ENCODE results near the gene PZP. TPM values are rescaled to one million over a fixed set of nuclear protein-coding genes. Genes with fewer than 3 reads are reported as not detected.
"Not testable (repeated sequence)": the region's sequence is repeated elsewhere in the genome, so short reads cannot be mapped to it uniquely, and the experiment has no call there.

PZP gene
- total and polyA plus RNA-seq, 2 donors from 2014 or later = 0.31 TPM; not detected in 1

DNA sequence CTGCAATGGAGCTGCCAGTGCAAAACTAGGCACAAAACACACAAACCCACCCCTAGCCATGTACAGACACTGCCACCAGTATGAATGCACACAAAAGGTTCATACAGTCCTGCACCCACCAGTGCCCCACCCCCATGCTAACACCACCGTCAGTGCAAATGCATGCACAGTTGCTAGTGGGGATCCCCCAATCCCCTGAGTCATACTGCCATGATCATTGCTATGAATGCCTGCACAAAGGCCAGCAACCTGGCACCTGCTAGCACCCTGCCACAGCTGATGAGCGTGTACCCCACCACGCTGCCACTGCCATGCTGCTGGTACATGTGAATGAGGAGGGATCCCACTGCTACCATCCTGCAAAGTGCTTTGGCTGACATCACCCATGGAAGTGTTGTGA, 23.9 kb downstream of the PZP start:
- FAIRE-seq (no peak), DNase-seq (no peak)
- intact Hi-C loops (cut with DNase I) = no loop called here
- Histone ChIP-seq H3K9ac (ENCODE audit: low read length in 3 of 3) (no peak overlapping the region), H3K27ac (ENCODE audit: low read depth in 2 of 2, low read length in 2 of 2) (no peak overlapping the region), H3K4me3 (ENCODE audit: low read length in 3 of 3) (no peak overlapping the region), H3K36me3 (ENCODE audit: control insufficient read depth in 2 of 3, insufficient read depth in 3 of 3, low read length in 3 of 3) (no peaks in the 10 kb centered on the region), H3K9me3 (ENCODE audit: control insufficient read depth in 2 of 3, insufficient read depth in 1 of 3, low read length in 3 of 3) (no peaks in the 10 kb centered on the region), H3K27me3 (ENCODE audit: control insufficient read depth, insufficient read depth, low read length) (no peaks in the 10 kb centered on the region), H3K4me1 (ENCODE audit: control insufficient read depth in 2 of 3, insufficient read depth in 2 of 3, low read depth in 1 of 3, low read length in 3 of 3) (peaks cover 0 to 3% (median 0%) of the 10 kb centered on the region in 3 donors)
- TF ChIP-seq CTCF (IDR thresholded peaks at IDR 0.05; ENCODE audit: borderline replicate concordance, extremely low read depth, insufficient read depth) = no peak

GRCh38 chr12:9180810-9181209, 27.4 kb downstream of the PZP start:
- H3K9me3 ChIP-seq (ENCODE audit: control insufficient read depth in 2 of 3, insufficient read depth in 1 of 3, low read length in 3 of 3) = no peaks in the 10 kb centered on the region
- no peak overlapping the region for H3K27ac ChIP-seq (ENCODE audit: low read depth in 2 of 2, low read length in 2 of 2)
- DNase-seq (no peak), FAIRE-seq (no peak)
- intact Hi-C loops (cut with DNase I) = no loop called here
- no peak overlapping the region for H3K4me3 ChIP-seq (ENCODE audit: low read length in 3 of 3)
- H3K4me1 ChIP-seq (ENCODE audit: control insufficient read depth in 2 of 3, insufficient read depth in 2 of 3, low read depth in 1 of 3, low read length in 3 of 3) = peaks cover 0 to 3% (median 0%) of the 10 kb centered on the region in 3 donors
- no peaks in the 10 kb centered on the region for H3K27me3 ChIP-seq (ENCODE audit: control insufficient read depth, insufficient read depth, low read length)
- H3K36me3 ChIP-seq (ENCODE audit: control insufficient read depth in 2 of 3, insufficient read depth in 3 of 3, low read length in 3 of 3) = no peaks in the 10 kb centered on the region
- no peak for TF ChIP-seq CTCF (IDR thresholded peaks at IDR 0.05; ENCODE audit: borderline replicate concordance, extremely low read depth, insufficient read depth)
- no peak overlapping the region for H3K9ac ChIP-seq (ENCODE audit: low read length in 3 of 3)

- H3K36me3 ChIP-seq (ENCODE audit: control insufficient read depth in 2 of 3, insufficient read depth in 3 of 3, low read length in 3 of 3) = no peaks in the 10 kb centered on the region
- FAIRE-seq (no peak), DNase-seq (no peak)
- peaks cover 0 to 3% (median 0%) of the 10 kb centered on the region in 3 donors for H3K4me1 ChIP-seq (ENCODE audit: control insufficient read depth in 2 of 3, insufficient read depth in 2 of 3, low read depth in 1 of 3, low read length in 3 of 3)
- no peaks in the 10 kb centered on the region for H3K27me3 ChIP-seq (ENCODE audit: control insufficient read depth, insufficient read depth, low read length)
- H3K4me3 ChIP-seq (ENCODE audit: low read length in 3 of 3) = no peak overlapping the region
- TF ChIP-seq CTCF (IDR thresholded peaks at IDR 0.05; ENCODE audit: borderline replicate concordance, extremely low read depth, insufficient read depth) = no peak
- no peaks in the 10 kb centered on the region for H3K9me3 ChIP-seq (ENCODE audit: control insufficient read depth in 2 of 3, insufficient read depth in 1 of 3, low read length in 3 of 3)
- no peak overlapping the region for H3K9ac ChIP-seq (ENCODE audit: low read length in 3 of 3)
- no peak overlapping the region for H3K27ac ChIP-seq (ENCODE audit: low read depth in 2 of 2, low read length in 2 of 2)
- intact Hi-C loops (cut with DNase I) = no loop called here
These were observed 28.4 kb downstream of the PZP start for GRCh38 chr12:9179781-9180180.

GRCh38 chr12:9169979-9170634, 38.1 kb downstream of the PZP start:
- Histone ChIP-seq H3K9me3 (ENCODE audit: control insufficient read depth in 2 of 3, insufficient read depth in 1 of 3, low read length in 3 of 3) (no peaks in the 10 kb centered on the region), H3K4me3 (ENCODE audit: low read length in 3 of 3) (no peak overlapping the region), H3K27ac (ENCODE audit: low read depth in 2 of 2, low read length in 2 of 2) (no peak overlapping the region), H3K27me3 (ENCODE audit: control insufficient read depth, insufficient read depth, low read length) (no peaks in the 10 kb centered on the region), H3K36me3 (ENCODE audit: control insufficient read depth in 2 of 3, insufficient read depth in 3 of 3, low read length in 3 of 3) (no peaks in the 10 kb centered on the region), H3K9ac (ENCODE audit: low read length in 3 of 3) (no peak overlapping the region), H3K4me1 (ENCODE audit: control insufficient read depth in 2 of 3, insufficient read depth in 2 of 3, low read depth in 1 of 3, low read length in 3 of 3) (no peaks in the 10 kb centered on the region)
- intact Hi-C loops (cut with DNase I) = no loop called here
- FAIRE-seq (no peak), DNase-seq (peak in 1 of 5 donors; percentile 15)
- no peak for TF ChIP-seq CTCF (IDR thresholded peaks at IDR 0.05; ENCODE audit: borderline replicate concordance, extremely low read depth, insufficient read depth)

- H3K9ac ChIP-seq (ENCODE audit: low read length in 3 of 3); H3K27me3 ChIP-seq (ENCODE audit: control insufficient read depth, insufficient read depth, low read length); H3K9me3 ChIP-seq (ENCODE audit: control insufficient read depth in 2 of 3, insufficient read depth in 1 of 3, low read length in 3 of 3); H3K36me3 ChIP-seq (ENCODE audit: control insufficient read depth in 2 of 3, insufficient read depth in 3 of 3, low read length in 3 of 3); H3K4me1 ChIP-seq (ENCODE audit: control insufficient read depth in 2 of 3, insufficient read depth in 2 of 3, low read depth in 1 of 3, low read length in 3 of 3); intact Hi-C loops (cut with DNase I); H3K4me3 ChIP-seq (ENCODE audit: low read length in 3 of 3); FAIRE-seq; H3K27ac ChIP-seq (ENCODE audit: low read depth in 2 of 2, low read length in 2 of 2); DNase-seq: not testable (repeated sequence)
These were observed 40.9 kb downstream of the PZP start for GRCh38 chr12:9167345-9167744.

All from kidney (tissue), 14 donors.